Thoracic aorta (tissue), 2 donors: ENCODE data around the gene NRAS. TPM values are rescaled to one million over a fixed set of nuclear protein-coding genes. Genes with fewer than 3 reads are reported as not detected.

ENCODE experiments used
- ATAC-seq: fragments of 150-250 bp; one replicate; pipeline ENCODE4 v1.8.0; 2017; ENCODE audit warnings: low read depth; ENCODE audit not compliant: insufficient number of reproducible peaks, low FRiP score
- DNase-seq: peaks from one replicate; pipeline ENCODE4 v3.0.0-alpha.2; 2020; ENCODE audit warnings: low spot score
- H3K27ac ChIP-seq, 2 donors: fragments of 200-600 bp; sonication (generic); 1 replicate in 1 of 2; 2 replicates in 1 of 2; pipeline ENCODE4 v1.5.1; 2016; ENCODE audit warnings: mild to moderate bottlenecking in 2 of 2, moderate library complexity in 2 of 2
- H3K27me3 ChIP-seq: fragments of 200-600 bp; sonication (generic); replicated peaks from 2 replicates; pipeline ENCODE4 v1.6.0; 2016; ENCODE audit warnings: mild to moderate bottlenecking; ENCODE audit not compliant: insufficient read depth
- H3K36me3 ChIP-seq: fragments of 200-600 bp; sonication (generic); one replicate; pipeline ENCODE4 v1.5.1; 2016
- H3K4me1 ChIP-seq, 2 donors: fragments of 200-600 bp; sonication (generic); 1 replicate in 1 of 2; 2 replicates in 1 of 2; pipeline versions ENCODE4 v1.5.1 to v1.6.0; 2016; ENCODE audit warnings: low read depth in 2 of 2, mild to moderate bottlenecking in 1 of 2; ENCODE audit not compliant: control insufficient read depth in 1 of 2
- H3K4me3 ChIP-seq: fragments of 200-600 bp; sonication (generic); 2 replicates; pipeline ENCODE4 v1.5.1; 2016; ENCODE audit warnings: mild to moderate bottlenecking
- H3K9me3 ChIP-seq: fragments of 200-600 bp; sonication (generic); 2 replicates; pipeline ENCODE4 v1.5.1; 2016
- total RNA-seq, 2 donors: library from RNA; depleted of rRNA; stranded (reverse); fragments of >200 nt; gene quantifications; one replicate each; pipeline versions ENCODE4 v1.1.0 to v1.2.3, GENCODE V29; 2016
- TF ChIP-seq, protein P1 (sequence below): fragments of 200-600 bp; sonication (generic); IDR thresholded peaks from one replicate; pipeline ENCODE4 v1.5.1; 2019; ENCODE audit warnings: antibody characterized with exemption

NRAS gene
- total RNA-seq, 2 donors from 2014 or later, result 11.4 to 24.8 TPM

GRCh38 chr1:114718661-114719423 is 2.3 kb upstream of the NRAS start:
- Histone ChIP-seq H3K4me1 (peaks cover 8 to 16% of the 10 kb centered on the region in 2 donors), H3K27me3 (no peaks in the 10 kb centered on the region), H3K27ac (no peak overlapping the region), H3K36me3 (peaks cover 48% of the 10 kb centered on the region), H3K4me3 (no peak overlapping the region), H3K9me3 (no peaks in the 10 kb centered on the region)
- TF ChIP-seq, protein P1, sequence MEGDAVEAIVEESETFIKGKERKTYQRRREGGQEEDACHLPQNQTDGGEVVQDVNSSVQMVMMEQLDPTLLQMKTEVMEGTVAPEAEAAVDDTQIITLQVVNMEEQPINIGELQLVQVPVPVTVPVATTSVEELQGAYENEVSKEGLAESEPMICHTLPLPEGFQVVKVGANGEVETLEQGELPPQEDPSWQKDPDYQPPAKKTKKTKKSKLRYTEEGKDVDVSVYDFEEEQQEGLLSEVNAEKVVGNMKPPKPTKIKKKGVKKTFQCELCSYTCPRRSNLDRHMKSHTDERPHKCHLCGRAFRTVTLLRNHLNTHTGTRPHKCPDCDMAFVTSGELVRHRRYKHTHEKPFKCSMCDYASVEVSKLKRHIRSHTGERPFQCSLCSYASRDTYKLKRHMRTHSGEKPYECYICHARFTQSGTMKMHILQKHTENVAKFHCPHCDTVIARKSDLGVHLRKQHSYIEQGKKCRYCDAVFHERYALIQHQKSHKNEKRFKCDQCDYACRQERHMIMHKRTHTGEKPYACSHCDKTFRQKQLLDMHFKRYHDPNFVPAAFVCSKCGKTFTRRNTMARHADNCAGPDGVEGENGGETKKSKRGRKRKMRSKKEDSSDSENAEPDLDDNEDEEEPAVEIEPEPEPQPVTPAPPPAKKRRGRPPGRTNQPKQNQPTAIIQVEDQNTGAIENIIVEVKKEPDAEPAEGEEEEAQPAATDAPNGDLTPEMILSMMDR, result no peak
- ATAC-seq (no peak), DNase-seq (no peak)

GRCh38 chr1:114715952-114716303 is 643 bp downstream of the NRAS start:
- DNase-seq, result no peak
- TF ChIP-seq, protein P1, result no peak
- no peaks in the 10 kb centered on the region for H3K27me3 ChIP-seq
- H3K4me1 ChIP-seq, result peaks cover 8 to 16% of the 10 kb centered on the region in 2 donors
- ATAC-seq, result no peak
- H3K27ac ChIP-seq, result peak overlapping the region; percentile 91 to 95
- peak overlapping the region; percentile 94 for H3K4me3 ChIP-seq
- no peaks in the 10 kb centered on the region for H3K9me3 ChIP-seq
- peaks cover 29% of the 10 kb centered on the region for H3K36me3 ChIP-seq

DNA sequence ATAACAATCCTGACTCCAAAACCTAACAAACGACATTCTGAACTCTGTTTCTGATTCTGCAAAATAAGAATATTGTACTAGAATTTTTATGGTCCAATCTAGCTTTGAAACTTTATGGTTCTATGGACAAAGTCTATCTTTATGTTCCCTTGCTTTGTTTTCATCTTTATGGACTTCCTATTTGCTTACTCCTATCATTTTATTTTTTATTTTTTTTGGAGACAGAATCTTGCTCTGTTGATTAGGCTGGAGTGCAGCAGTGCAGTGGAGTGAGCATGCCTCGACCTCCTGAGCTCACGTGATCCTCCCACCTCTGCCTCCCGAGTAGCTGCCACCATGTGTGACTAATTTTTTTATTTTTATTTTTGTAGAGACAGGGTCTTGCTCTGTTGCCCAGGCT is 3.6 kb downstream of the NRAS start:
- DNase-seq, result no peak
- ATAC-seq, result no peak
- Histone ChIP-seq H3K36me3 (peaks cover 23% of the 10 kb centered on the region), H3K4me1 (peaks cover 8 to 16% of the 10 kb centered on the region in 2 donors), H3K4me3 (no peak overlapping the region), H3K27me3 (no peaks in the 10 kb centered on the region), H3K27ac (no peak overlapping the region), H3K9me3 (no peaks in the 10 kb centered on the region)
- TF ChIP-seq, protein P1, result no peak

- TF ChIP-seq, protein P1, result no peak
- ATAC-seq (no peak), DNase-seq (no peak)
- H3K27ac ChIP-seq, result no peak overlapping the region
- peaks cover 44% of the 10 kb centered on the region for H3K36me3 ChIP-seq
- H3K4me3 ChIP-seq, result no peak overlapping the region
- no peaks in the 10 kb centered on the region for H3K27me3 ChIP-seq
- H3K4me1 ChIP-seq, result peaks cover 5 to 6% of the 10 kb centered on the region in 2 donors
- no peaks in the 10 kb centered on the region for H3K9me3 ChIP-seq
These were observed 6.2 kb downstream of the NRAS start for GRCh38 chr1:114710360-114710759.

GRCh38 chr1:114707604-114708003 is 9.0 kb downstream of the NRAS start:
- H3K4me1 ChIP-seq, result no peaks in the 10 kb centered on the region
- ATAC-seq, result no peak
- DNase-seq, result no peak
- H3K36me3 ChIP-seq, result peaks cover 44% of the 10 kb centered on the region
- H3K9me3 ChIP-seq, result no peaks in the 10 kb centered on the region
- TF ChIP-seq, protein P1, result no peak
- no peak overlapping the region for H3K27ac ChIP-seq
- no peak overlapping the region for H3K4me3 ChIP-seq
- no peaks in the 10 kb centered on the region for H3K27me3 ChIP-seq
